ENCODE results near the gene CNPY3.

- no peak for TF ChIP-seq CTCF (IDR thresholded peaks at IDR 0.05)
- TF ChIP-seq POLR2A (IDR thresholded peaks at IDR 0.05), result no peak
- TF ChIP-seq POLR2AphosphoS5 (IDR thresholded peaks at IDR 0.05), result no peak
Observed at GRCh38 chr6:42940493-42941045, 11.3 kb downstream of the CNPY3 start.

Measured in breast epithelium (tissue), 3 donors.